Activated naive CD4-positive, alpha-beta T cell treated with anti-CD3 and anti-CD28 coated beads, Interleukin-2, amount 50 U/mL, for 16 hours (primary cell): ENCODE measurements around the gene AMIGO1.
"Not testable (repeated sequence)": the region's sequence is repeated elsewhere in the genome, so short reads cannot be mapped to it uniquely, and the experiment has no call there.

Source experiments
- DNase-seq: peaks from one replicate; pipeline ENCODE4 v3.0.0-alpha.2; 2020

The AMIGO1 gene

DNA sequence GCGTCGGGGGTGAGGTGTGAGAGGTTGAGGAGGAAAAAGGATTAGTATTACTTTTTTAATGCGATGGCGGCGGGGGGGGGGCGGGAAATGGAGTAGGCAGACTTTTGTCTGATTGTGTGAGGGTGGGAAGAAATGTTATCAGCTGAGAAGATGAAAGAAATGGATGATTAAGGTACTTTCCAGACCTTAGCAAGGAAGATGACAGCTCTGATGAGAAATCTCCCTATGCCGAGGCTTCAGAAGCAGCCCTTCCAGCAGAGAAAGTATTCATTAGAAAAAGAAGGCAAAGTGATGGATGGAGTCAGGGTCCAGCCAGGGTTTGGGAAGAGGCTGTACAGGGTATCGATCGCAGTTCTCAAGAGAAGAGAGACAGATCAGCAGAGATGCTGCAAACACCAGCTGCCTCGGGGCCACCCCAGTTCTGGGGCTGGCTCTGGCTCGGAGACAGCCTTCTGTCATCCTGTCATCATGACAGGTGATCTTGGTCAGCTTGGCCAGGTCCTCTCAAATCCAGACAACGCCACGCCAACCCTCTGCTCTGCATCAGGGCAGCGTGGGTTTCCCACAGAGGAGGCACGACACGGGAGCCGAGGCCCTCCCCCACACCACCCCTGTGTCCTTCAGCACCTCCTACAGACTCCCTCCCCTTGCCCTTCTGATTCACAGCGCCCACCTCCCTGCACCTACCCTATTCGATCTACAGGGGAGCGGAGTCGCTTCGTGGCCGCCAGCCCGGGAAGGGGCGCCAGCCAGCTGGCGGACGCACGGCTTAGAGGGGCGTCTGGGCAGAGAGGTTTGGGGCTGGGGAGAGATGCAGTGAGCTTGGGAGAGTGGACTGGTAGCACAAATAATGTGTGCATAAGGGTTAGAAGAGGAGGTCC, 26.5 kb downstream of the AMIGO1 start:
- DNase-seq = peak; percentile 36

DNA sequence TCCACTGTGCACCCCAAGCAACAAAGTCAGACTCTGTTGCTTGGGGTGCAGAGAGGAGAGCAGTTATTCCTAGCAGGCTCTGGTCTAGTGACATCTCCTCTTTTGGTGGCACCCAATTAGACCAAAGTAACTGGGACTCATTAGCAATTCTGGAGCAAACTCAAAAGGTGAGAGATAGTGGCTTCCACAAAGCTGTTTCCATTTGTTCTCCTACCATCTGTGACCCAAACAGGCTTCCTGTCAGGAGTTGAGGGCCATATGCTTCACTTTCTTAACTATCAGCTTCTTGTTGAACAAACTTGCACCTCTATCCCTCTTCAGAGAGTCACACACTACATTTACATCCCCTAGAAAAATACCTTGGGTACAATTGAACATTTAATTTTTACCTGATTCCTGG, 27.3 kb downstream of the AMIGO1 start:
- DNase-seq = no peak

DNA sequence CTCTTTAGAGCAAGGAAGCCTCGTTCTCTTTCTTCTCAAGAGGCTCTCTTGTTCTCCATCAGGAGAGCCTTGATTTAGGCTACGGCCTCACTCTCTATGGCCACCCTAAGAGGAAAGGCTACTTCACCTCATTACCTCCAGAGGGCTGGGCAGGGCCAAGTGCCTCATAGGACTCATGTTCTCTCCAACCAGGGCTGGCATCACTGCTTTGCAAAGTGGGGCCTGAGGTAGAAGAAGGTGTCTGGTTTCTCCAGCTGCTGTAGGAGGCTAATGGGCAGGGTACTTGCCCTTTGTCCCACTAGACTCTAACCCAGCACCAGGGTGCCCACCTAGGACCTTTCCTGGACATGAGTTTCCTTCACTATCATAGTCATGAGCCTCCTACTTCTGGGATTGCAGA, 27.9 kb downstream of the AMIGO1 start:
- no peak for DNase-seq

GRCh38 chr1:109479901-109480300, 29.6 kb downstream of the AMIGO1 start:
- DNase-seq = no peak

- no peak for DNase-seq
These were observed 30.2 kb downstream of the AMIGO1 start for GRCh38 chr1:109479311-109479710.

DNA sequence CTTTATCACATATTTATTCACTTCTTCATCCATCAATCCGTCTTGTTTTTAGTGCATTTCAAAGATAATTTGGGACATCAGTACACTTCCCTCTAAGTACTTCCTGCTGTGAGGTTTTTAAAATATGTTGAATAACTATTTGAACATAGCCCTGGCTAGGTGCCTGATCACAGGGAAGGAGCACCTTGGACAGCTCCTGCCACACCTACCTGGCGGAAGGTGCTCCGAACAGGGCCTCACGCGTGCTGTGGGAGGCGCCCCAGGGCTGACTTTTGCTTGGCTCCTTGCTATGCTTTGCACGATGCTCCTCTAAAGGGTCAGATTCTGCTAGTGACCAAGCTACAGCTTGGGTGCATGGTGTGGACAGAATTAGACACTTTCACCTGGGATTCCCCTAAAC, 30.7 kb downstream of the AMIGO1 start:
- DNase-seq = peak; percentile 33

DNA sequence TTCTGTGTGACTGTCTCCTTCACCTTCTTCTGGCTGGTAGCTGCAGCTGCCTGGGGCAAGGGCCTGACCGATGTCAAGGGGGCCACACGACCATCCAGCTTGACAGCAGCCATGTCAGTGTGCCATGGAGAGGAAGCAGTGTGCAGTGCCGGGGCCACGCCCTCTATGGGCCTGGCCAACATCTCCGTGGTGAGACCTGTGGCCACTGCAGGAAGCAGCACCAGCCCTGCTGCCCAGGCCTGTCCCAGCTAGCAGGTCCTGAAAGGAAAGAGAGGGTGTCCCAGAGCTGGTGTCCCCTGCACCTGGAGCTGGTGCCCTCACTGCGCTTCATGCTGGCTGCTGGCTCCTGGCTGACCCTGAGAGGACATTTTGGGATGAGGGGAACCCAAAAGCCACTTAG, 31.7 kb downstream of the AMIGO1 start:
- DNase-seq = no peak

DNA sequence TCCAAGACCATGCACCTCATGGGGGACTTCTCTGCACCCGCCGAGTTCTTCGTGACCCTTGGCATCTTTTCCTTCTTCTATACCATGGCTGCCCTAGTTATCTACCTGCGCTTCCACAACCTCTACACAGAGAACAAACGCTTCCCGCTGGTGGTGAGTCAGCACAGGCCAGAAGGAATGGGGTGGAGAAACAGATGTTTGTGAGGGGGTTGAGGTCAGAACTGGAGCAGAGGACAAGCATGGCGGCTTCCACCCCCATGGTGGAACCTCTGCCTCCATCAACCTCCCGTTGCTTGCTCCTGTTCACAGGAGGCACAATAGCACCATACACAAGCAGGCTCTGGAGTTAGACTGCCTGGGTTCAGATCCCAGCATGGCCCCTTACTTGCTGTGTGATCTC, 32.7 kb downstream of the AMIGO1 start:
- DNase-seq = no peak

DNA sequence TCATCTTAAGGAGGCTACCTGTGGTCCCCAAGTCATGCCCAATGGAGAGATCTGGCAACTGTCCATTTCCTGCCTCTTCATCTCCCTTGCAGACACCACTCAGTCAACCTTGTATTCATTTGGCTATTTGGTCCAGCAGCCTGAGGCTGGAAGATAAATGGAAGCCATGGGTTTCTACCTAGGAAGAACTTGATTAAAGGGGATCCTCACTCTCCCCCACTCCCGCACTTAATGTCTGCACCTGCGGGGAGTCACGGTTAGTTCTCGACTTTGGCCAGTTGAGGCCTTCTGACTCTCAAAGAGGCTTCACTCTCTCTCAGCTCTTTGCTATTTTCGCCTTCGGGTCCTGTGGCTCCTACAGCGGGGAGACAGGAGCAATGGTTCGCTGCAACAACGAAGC, 34.3 kb downstream of the AMIGO1 start:
- DNase-seq = no peak

DNA sequence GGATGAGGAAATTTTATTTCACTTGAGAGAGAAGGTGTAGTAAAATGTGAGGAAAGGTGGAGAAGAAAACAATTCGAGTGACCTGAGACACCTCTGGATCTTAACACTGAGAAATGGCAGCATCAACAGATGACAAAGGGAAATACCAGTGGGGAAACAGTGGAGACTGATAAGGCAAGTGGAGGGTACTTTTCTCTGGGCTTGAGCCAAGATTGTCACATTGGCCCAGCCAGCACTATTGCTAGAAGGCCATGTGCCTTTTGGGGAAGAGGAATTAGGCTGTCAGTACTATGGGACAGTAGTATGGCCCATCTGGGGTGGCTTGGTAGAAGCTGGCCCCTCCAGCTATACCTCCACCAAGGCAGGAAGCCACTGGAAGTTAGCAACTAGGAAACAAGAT, 34.8 kb downstream of the AMIGO1 start:
- no peak for DNase-seq

DNA sequence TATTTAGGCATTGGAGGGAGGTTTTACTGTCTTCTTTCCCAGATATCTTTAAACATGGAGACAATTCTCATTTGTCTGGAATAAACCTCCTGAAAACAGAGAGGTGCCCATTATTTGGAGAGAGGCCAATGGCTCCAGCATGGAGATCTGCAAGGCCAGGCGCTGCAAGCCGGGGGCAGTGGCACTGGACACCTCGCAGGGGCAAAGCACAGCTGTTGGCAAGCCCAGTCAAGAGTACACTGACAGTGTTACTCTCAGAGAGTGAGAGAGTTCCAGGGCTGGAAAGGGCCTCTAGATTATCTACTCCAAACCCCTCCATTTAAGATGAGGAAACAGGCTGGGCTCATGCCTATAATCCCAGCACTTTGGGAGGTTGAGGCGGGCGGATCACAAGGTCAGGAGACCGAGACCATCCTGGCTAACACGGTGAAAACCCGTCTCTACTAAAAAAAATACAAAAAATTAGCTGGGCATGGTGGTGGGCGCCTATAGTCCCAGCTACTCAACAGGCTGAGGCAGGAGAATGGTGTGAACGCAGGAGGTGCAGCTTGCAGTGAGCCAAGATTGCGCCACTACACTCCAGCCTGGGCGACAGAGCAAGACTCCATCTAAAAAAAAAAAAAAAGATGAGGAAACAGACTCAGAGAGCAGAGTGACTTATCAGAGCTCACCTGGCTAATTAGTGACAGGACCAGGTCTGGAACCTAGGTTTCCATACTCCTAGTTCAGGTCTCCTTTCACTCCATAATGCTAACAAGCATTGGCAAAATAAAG, 36.1 kb downstream of the AMIGO1 start:
- DNase-seq = not testable (repeated sequence)

DNA sequence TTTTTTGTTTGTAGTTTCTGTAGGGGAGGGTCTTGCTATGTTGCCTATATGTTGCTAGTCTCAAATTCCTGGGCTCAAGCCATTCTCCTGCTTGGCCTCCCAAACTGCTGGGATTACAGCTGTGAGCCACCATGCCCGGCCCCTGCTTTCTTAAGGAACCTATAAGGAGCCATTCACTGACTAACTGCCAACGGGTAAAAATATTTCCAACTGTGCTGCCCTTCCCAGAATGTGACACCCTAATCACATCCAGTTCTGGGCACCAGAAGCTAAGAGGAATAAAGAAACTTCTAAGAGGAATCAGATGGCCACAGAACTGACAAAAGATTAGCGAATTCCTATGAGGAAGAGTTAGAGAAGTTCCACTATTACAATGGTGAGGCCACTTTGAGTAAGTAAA, 36.7 kb downstream of the AMIGO1 start:
- no peak for DNase-seq

DNA sequence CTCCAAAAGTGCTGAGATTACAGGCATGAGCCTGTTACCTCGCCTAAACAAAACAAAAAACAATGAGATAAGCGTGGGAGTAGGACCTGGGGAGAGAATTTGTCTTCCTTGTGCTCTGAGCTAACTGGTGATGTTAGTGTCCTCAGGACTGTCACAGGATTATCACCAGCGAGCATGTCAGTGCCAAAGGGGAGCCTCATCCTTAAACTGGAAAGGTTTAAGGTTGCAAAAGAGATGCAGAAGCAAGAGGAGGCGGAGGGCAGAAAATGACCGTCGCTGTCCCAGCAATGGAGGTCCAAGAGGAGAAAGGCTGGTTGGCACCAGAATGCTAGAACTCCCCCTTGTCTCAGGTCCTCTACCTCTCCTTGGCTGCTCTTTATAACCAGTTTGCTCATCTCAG, 39.3 kb downstream of the AMIGO1 start:
- no peak for DNase-seq

DNA sequence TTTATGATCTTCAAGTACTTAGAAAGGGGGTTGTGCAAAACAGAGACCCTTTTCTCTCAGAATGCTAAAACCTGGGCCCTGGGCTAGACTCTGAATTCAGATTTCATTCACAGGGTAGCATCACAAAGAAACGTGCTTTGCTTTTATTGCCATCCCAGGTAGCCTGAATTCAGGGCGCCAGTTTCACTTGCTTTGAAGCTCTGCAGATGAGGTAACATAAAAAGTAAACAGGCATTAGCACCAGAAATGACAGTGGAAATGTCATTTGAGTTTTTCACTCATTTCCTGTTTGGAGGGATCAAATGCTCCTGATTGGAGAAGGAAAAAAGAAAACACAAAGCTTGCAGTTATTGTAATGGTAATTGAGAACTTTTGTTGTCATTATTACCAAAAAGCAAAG, 40.6 kb downstream of the AMIGO1 start:
- DNase-seq = no peak

- no peak for DNase-seq
These were observed 41.5 kb downstream of the AMIGO1 start for GRCh38 chr1:109468061-109468460.

- DNase-seq = no peak
These were observed 42.2 kb downstream of the AMIGO1 start for GRCh38 chr1:109467301-109467777.

DNA sequence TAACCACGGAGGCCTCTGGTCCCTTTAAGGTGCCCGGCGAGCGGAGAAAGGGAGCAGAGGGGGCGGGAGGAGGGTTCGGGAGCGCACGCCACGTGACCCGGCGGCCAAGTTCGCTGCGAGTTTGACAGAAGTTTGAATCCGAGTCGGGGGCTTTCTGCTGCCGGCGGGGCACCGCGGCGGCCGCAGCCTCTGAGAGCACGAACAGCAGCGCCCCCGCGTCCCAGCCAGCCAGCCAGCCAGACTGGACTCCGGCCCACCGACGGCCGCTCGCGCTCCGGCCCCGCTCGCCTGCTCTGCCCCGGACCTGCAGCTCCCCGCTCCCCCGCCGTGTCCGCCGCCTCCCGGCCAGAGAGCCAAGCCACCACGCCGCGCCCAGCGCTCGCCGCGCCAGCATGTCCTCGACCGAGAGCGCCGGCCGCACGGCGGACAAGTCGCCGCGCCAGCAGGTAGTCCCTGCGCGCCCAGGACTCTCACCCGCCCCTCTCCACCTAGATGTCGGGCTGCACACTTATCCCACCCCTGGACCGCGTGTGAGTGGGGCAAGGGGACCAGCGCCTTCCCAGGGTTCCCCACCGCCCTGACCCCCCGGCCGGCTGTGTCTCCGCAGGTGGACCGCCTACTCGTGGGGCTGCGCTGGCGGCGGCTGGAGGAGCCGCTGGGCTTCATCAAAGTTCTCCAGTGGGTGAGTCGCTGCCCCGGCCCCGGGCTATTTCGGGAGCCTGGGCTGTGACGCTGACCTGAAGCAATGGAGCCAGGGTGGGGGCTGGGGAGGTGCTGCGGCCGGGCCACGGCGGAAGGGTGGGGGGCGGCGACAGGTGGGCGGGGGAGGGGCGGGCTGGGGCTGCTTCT, 42.9 kb downstream of the AMIGO1 start, which contains the start of gene SYPL2:
Gene SYPL2, plus strand, starts transcription at position 95 of the 849 bp plus-strand sequence. Its CDS starts 298 bp downstream, at position 393.
- peak; percentile 33 for DNase-seq

GRCh38 chr1:109466125-109466451, 43.4 kb downstream of the AMIGO1 start:
- no peak for DNase-seq

DNA sequence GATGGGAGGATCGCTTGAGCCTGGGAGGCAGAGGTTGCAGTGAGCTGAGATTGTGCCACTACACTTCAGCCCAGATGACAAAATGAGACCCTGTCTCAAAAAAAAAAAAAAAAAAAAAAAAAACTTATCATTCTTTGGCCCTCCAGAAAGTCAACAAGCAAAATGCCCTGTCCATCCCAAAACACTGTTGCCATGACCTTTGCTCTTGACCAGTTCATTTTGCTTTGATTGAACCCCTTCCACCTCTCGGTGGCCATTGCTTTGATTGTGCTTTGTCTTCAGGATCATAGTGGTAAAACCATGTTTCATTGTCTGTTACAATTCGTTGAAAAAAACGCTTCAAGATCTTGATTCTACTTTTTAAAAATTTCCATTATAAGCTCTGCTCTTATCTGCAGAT, 51.7 kb downstream of the AMIGO1 start:
- no peak for DNase-seq

GRCh38 chr1:109454497-109455133, 54.9 kb downstream of the AMIGO1 start:
- no peak for DNase-seq
